Muscle layer of duodenum (tissue), 2 donors: ENCODE results near the gene STXBP1.

ENCODE experiments used
- H3K27ac ChIP-seq: one replicate; pipeline ENCODE4 v1.7.0; 2013; ENCODE audit warnings: mild to moderate bottlenecking, low read length
- H3K27me3 ChIP-seq: one replicate; pipeline ENCODE4 v1.7.0; 2013; ENCODE audit warnings: low read depth, mild to moderate bottlenecking, control low read depth, low read length
- H3K36me3 ChIP-seq, 2 donors: one replicate each; pipeline ENCODE4 v1.7.0; 2013; ENCODE audit warnings: low read length in 2 of 2, control low read depth in 1 of 2, mild to moderate bottlenecking in 1 of 2; ENCODE audit not compliant: insufficient read depth in 2 of 2, control insufficient read depth in 1 of 2
- H3K4me1 ChIP-seq, 2 donors: one replicate each; pipeline ENCODE4 v1.7.0; 2013; ENCODE audit warnings: low read length in 2 of 2, mild to moderate bottlenecking in 2 of 2, control low read depth in 1 of 2, moderate library complexity in 1 of 2; ENCODE audit not compliant: insufficient read depth in 2 of 2, control insufficient read depth in 1 of 2
- H3K4me3 ChIP-seq, 2 donors: one replicate each; pipeline ENCODE4 v1.7.0; 2013; ENCODE audit warnings: low read length in 2 of 2, low read depth in 1 of 2, mild to moderate bottlenecking in 1 of 2
- H3K9me3 ChIP-seq, 2 donors: one replicate each; pipeline ENCODE4 v1.7.0; 2013; ENCODE audit warnings: low read length in 2 of 2, control low read depth in 1 of 2, mild to moderate bottlenecking in 1 of 2; ENCODE audit not compliant: control insufficient read depth in 1 of 2
- donor health status: healthy.

Gene STXBP1

DNA sequence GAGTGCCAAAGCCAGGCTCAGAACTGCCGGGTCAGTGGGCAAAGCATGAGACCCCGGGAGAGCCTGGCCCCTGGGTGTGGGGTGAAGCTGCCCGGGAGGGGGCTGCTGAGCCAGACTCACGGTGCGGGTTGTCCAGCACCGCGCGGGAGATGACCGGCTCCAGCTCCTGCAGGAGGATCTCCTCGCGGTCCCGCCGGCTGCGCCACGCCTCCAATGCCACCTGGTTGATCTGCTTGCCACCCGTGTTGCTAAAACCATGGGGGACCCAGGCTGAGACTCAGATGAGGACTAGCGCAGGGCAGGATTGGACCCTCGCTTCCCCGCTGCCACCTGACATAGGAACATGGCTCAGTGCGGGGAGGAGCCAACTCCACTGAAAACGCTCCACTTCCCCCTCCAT lies 120.4 kb downstream of the STXBP1 start:
- H3K4me3 ChIP-seq = no peak overlapping the region
- H3K27me3 ChIP-seq = no peaks in the 10 kb centered on the region
- no peaks in the 10 kb centered on the region for H3K9me3 ChIP-seq
- H3K36me3 ChIP-seq = peaks cover 0 to 15% of the 10 kb centered on the region in 2 donors
- no peak overlapping the region for H3K27ac ChIP-seq
- H3K4me1 ChIP-seq = peaks cover 4 to 18% of the 10 kb centered on the region in 2 donors

DNA sequence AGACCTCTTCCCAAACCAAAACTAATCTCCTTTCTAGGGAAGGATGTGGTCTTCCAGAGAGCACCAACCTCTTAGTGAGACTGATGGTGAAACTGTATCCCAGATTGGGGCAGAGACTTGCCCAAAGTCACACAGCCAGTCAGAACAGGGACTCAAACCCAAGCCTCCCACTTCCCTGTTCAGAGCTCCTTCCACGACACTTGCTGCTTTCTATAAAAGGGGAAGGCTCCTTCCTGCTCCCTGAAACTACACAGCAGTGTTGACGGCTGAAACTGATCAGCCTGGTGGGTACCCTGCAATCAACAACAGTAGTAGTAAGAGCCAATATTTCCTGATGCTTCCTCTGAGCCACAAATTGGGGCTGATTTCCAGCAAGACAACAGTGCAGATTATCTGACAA lies 121.5 kb downstream of the STXBP1 start:
- H3K36me3 ChIP-seq = peaks cover 0 to 15% of the 10 kb centered on the region in 2 donors
- H3K4me1 ChIP-seq = peaks cover 4 to 18% of the 10 kb centered on the region in 2 donors
- no peak overlapping the region for H3K4me3 ChIP-seq
- H3K9me3 ChIP-seq = no peaks in the 10 kb centered on the region
- H3K27me3 ChIP-seq = no peaks in the 10 kb centered on the region
- H3K27ac ChIP-seq = no peak overlapping the region

DNA sequence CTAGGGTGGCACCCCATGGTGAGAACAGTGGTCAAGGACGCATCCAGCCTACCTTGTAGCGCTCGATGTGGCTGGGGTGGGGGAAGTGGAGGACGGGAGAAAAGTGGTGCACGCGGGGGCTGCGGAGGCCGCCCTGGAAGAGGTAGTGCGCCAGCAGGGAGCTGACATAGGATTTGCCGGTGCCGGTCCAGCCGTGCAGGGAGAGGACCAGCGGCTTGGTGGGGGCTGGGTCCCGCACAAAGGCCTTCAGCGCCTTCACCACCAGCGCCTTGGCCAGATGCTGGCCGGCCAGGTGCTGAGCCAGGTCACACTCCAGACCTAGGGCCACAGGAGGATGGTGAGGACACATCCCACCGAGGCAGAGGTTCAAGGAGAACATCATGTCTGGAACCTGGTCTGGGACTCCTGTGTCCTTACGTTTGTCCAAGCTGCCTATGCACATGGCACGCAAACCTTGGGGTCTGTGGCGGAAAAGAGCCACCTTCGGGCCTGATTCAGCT lies 122.2 kb downstream of the STXBP1 start:
- peak overlapping the region; percentile 59 to 81 for H3K4me3 ChIP-seq
- H3K36me3 ChIP-seq = peaks cover 0 to 15% of the 10 kb centered on the region in 2 donors
- no peaks in the 10 kb centered on the region for H3K27me3 ChIP-seq
- no peaks in the 10 kb centered on the region for H3K9me3 ChIP-seq
- peaks cover 4 to 18% of the 10 kb centered on the region in 2 donors for H3K4me1 ChIP-seq
- H3K27ac ChIP-seq = peak overlapping the region; percentile 67

DNA sequence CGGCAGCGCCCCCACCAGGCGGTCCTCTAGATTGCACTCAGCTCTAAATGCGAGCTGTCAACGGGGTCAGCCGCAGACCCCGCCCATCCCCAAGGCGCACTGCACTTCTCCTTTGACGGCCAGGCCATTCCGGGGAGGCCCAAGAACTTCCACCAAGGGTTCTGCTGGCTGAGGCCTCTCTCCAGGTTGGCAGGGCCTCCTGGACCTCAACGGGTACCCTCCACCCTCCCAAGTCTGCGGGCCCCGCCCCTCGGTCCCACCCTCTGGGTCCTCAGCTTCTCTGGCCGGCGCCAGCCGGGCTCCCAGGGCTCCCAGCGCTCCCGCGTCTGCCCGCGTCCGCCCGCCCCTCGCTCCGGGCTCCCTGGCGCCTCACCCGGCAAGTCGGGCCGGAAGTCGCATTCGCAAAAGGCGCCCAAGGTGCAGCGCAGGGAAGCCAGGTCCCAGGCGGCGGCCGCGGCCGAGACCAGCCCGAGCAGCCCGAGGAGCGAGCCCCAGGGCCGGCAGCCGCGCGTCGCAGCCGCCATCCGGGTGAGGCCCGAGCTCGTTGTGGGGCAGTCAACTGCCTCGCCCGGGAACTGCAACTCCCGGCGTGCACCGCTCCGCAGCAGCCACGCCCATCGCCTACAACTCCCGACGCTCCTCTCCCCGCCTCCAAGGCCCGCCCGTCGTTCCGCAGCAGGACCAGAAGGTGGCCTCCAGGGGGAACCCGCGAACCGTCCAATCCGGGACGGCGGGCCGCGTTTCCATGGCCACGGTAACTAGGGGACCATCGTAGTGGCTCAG lies 122.9 kb downstream of the STXBP1 start, which contains the start of gene TOR2A:
Gene TOR2A (minus strand): TSS at position 548 of the 783 bp plus-strand sequence. CDS start 24 bp downstream, at position 524.
- H3K36me3 ChIP-seq = peaks cover 0 to 15% of the 10 kb centered on the region in 2 donors
- H3K9me3 ChIP-seq = no peaks in the 10 kb centered on the region
- H3K4me3 ChIP-seq = peak within 1 kb of the TSS; percentile 59 to 81
- peak within 1 kb of the TSS; percentile 67 for H3K27ac ChIP-seq
- H3K27me3 ChIP-seq = no peaks in the 10 kb centered on the region
- peaks cover 6 to 18% of the 10 kb centered on the region in 2 donors for H3K4me1 ChIP-seq

DNA sequence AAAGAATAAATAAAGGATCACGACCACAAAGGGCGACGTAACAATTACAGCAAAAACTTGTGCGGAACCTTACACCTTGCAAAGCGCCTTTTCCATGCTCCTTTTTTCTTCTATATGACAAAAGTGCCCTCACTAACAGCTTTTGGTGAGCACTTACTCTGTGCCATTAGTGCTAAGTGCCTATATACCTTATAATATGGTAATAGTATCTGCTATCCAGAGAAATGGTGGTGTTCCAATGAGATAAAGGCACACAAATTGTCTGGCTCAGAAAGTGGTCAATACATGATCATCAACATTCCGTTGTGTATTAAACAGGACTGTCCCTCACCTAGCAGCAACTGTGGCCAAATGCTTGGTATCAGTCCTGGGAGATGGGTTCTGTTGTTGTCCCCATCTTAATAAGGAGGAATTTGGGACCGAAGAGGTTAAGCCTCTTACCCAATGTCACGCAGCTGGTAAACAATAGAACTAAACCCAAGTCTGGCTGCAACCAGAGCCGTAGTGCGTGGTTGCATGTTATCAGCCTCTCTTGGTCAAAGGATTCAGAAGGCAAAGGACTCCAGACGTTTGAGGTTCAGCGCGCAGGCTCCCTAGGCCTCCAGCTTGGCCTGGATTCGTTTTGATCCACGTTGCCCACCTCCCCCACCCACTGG lies 123.6 kb downstream of the STXBP1 start:
- Histone ChIP-seq H3K27me3 (no peaks in the 10 kb centered on the region), H3K36me3 (peaks cover 0 to 15% of the 10 kb centered on the region in 2 donors), H3K9me3 (no peaks in the 10 kb centered on the region), H3K27ac (peak overlapping the region; percentile 1), H3K4me1 (peaks cover 9 to 21% of the 10 kb centered on the region in 2 donors), H3K4me3 (peak overlapping the region in 1 of 2 donors; percentile 81)

DNA sequence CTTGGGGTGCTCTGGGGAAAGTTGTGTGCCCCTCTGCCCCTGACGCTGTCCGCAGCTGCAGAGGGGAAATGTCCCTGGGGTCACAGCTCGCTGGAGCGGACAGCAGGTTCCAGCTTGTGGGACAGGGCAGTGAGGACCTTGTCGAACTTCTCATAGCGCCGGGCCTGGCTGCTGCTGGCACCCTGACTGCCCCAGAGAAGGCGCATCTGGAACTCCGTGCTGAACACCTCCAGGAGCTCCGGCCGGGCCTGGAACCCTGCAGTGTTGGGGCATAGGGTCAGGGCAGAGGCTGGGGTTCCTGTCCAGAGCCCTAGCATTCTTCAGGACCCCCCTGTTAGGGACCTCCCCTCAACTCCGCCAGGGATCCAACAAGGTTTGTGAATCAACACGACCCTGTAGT lies 126.6 kb downstream of the STXBP1 start:
- Histone ChIP-seq H3K27ac (no peak overlapping the region), H3K4me1 (peaks cover 9 to 36% of the 10 kb centered on the region in 2 donors), H3K36me3 (no peaks in the 10 kb centered on the region), H3K9me3 (no peaks in the 10 kb centered on the region), H3K4me3 (no peak overlapping the region), H3K27me3 (no peaks in the 10 kb centered on the region)

DNA sequence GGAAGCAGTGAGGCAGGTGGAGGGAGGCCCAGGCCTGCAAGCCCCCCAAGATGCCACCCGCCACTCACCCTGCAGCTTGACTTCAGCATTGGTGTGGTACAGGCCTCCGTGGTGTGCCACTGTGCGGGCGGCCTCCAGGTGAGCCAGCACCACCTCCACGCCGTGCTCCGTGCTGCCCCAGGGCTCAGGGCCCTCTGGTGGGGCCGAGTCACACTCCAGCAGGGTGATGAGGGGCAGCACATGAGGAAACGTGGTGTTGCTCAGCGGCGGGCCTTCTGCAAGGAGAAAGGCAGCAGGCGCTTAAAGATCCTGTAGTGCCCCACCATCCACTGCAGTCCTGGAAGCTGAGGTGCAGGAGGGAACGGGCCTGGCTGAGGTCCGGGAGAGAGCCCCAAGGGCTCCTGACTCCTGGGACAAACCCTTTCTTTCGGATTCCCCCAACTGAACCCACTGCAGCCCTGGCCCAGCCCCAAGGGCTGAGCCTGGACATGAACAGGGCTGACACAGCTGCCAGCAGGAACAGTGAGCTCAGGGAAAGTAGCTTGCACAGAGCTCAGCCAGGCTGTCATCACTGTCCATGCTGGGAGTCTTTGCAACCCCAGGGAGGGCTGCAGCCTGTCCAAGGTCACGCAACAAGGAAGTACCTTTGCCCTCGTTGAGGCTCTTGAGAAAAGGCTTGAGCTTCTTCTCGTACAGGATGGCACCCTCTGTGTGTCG lies 127.7 kb downstream of the STXBP1 start:
- no peaks in the 10 kb centered on the region for H3K27me3 ChIP-seq
- no peak overlapping the region for H3K27ac ChIP-seq
- H3K4me1 ChIP-seq = peaks cover 9 to 27% of the 10 kb centered on the region in 2 donors
- no peaks in the 10 kb centered on the region for H3K9me3 ChIP-seq
- H3K4me3 ChIP-seq = no peak overlapping the region
- H3K36me3 ChIP-seq = no peaks in the 10 kb centered on the region

DNA sequence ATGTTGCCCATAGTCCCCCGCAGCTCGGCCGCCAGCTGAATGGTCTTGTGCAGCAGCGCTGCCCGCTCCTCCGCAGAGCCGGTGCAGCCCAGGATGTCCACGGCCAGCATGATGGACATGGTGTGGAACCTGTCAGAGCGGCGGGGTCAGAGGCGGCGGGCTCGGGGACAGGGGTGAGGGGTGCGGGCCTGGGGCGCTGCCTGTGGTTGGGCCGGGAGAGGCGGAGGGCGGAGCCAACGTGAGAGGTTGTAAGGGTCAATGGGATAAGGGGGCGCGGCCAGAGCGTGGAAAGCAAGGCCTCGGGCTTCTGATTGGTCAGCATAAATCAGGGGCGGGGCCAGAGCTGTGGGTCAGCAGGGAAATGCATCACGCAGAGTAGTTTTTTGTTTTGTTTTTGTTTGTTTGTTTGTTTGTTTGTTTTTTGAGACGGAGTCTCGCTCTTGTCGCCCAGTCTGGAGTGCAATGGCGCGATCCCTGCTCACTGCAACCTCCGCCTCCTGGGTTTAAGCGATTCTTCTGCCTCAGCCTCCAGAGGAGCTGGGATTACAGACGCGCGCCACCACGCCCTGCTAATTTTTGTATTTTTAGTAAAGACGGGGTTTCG lies 129.9 kb downstream of the STXBP1 start:
- Histone ChIP-seq H3K4me3 (peak overlapping the region in 1 of 2 donors; percentile 40), H3K27ac (no peak overlapping the region), H3K4me1 (peaks cover 5 to 22% of the 10 kb centered on the region in 2 donors), H3K36me3 (no peaks in the 10 kb centered on the region), H3K27me3 (no peaks in the 10 kb centered on the region), H3K9me3 (no peaks in the 10 kb centered on the region)
